ENCODE data around the gene CTU2. TPM values are rescaled to one million over a fixed set of nuclear protein-coding genes. Genes with fewer than 3 reads are reported as not detected.

CTU2 gene
- total RNA-seq, 1 experiment from 2014 or later = 39.5 TPM

- no peak overlapping the region for H3K4me3 Mint-ChIP-seq (ENCODE audit: low read depth, unreplicated experiment)
- CTCF ChIA-PET = no interaction called here
- H3K36me3 Mint-ChIP-seq (ENCODE audit: insufficient read depth, unreplicated experiment) = peaks cover 21% of the 10 kb centered on the region
- no peak for DNase-seq
- peaks cover 14% of the 10 kb centered on the region for H3K4me1 Mint-ChIP-seq (ENCODE audit: low read depth, unreplicated experiment)
- no peak overlapping the region for H3K27ac Mint-ChIP-seq (ENCODE audit: unreplicated experiment)
- intact Hi-C loops (cut with micrococcal nuclease; ENCODE audit: unreplicated experiment) = no loop called here
- no TSS peak for BruUV-seq (replicated peaks)
- peaks cover 34% of the 10 kb centered on the region for H3K27me3 Mint-ChIP-seq (ENCODE audit: unreplicated experiment)
- no peaks in the 10 kb centered on the region for H3K9me3 Mint-ChIP-seq (ENCODE audit: low read depth, unreplicated experiment)
- no peak for TF ChIP-seq CTCF (IDR thresholded peaks at IDR 0.05; ENCODE audit: unreplicated experiment)
These were observed 15.8 kb upstream of the CTU2 start for GRCh38 chr16:88690341-88691128.

GRCh38 chr16:88691129-88691813, 15.0 kb upstream of the CTU2 start:
- intact Hi-C loops (cut with micrococcal nuclease; ENCODE audit: unreplicated experiment) = no loop called here
- BruUV-seq (replicated peaks) = no TSS peak
- peaks cover 34% of the 10 kb centered on the region for H3K27me3 Mint-ChIP-seq (ENCODE audit: unreplicated experiment)
- peaks cover 16% of the 10 kb centered on the region for H3K36me3 Mint-ChIP-seq (ENCODE audit: insufficient read depth, unreplicated experiment)
- H3K4me3 Mint-ChIP-seq (ENCODE audit: low read depth, unreplicated experiment) = no peak overlapping the region
- no peak for DNase-seq
- no peak overlapping the region for H3K27ac Mint-ChIP-seq (ENCODE audit: unreplicated experiment)
- CTCF ChIA-PET = no interaction called here
- H3K4me1 Mint-ChIP-seq (ENCODE audit: low read depth, unreplicated experiment) = peaks cover 14% of the 10 kb centered on the region
- no peaks in the 10 kb centered on the region for H3K9me3 Mint-ChIP-seq (ENCODE audit: low read depth, unreplicated experiment)
- no peak for TF ChIP-seq CTCF (IDR thresholded peaks at IDR 0.05; ENCODE audit: unreplicated experiment)

GRCh38 chr16:88691924-88692560, 14.3 kb upstream of the CTU2 start:
- TF ChIP-seq CTCF (IDR thresholded peaks at IDR 0.05; ENCODE audit: unreplicated experiment) = no peak
- H3K27me3 Mint-ChIP-seq (ENCODE audit: unreplicated experiment) = peaks cover 34% of the 10 kb centered on the region
- no peak overlapping the region for H3K27ac Mint-ChIP-seq (ENCODE audit: unreplicated experiment)
- no peak for DNase-seq
- CTCF ChIA-PET = no interaction called here
- BruUV-seq (replicated peaks) = no TSS peak
- H3K9me3 Mint-ChIP-seq (ENCODE audit: low read depth, unreplicated experiment) = no peaks in the 10 kb centered on the region
- peaks cover 14% of the 10 kb centered on the region for H3K4me1 Mint-ChIP-seq (ENCODE audit: low read depth, unreplicated experiment)
- H3K36me3 Mint-ChIP-seq (ENCODE audit: insufficient read depth, unreplicated experiment) = peaks cover 15% of the 10 kb centered on the region
- intact Hi-C loops (cut with micrococcal nuclease; ENCODE audit: unreplicated experiment) = no loop called here
- no peak overlapping the region for H3K4me3 Mint-ChIP-seq (ENCODE audit: low read depth, unreplicated experiment)

GRCh38 chr16:88692861-88693260, 13.4 kb upstream of the CTU2 start:
- Mint-ChIP-seq H3K36me3 (ENCODE audit: insufficient read depth, unreplicated experiment) (peaks cover 11% of the 10 kb centered on the region), H3K27me3 (ENCODE audit: unreplicated experiment) (peaks cover 34% of the 10 kb centered on the region), H3K27ac (ENCODE audit: unreplicated experiment) (no peak overlapping the region), H3K9me3 (ENCODE audit: low read depth, unreplicated experiment) (no peaks in the 10 kb centered on the region), H3K4me1 (ENCODE audit: low read depth, unreplicated experiment) (peaks cover 12% of the 10 kb centered on the region), H3K4me3 (ENCODE audit: low read depth, unreplicated experiment) (no peak overlapping the region)
- CTCF ChIA-PET = no interaction called here
- TF ChIP-seq CTCF (IDR thresholded peaks at IDR 0.05; ENCODE audit: unreplicated experiment) = no peak
- DNase-seq = no peak
- intact Hi-C loops (cut with micrococcal nuclease; ENCODE audit: unreplicated experiment) = no loop called here
- BruUV-seq (replicated peaks) = no TSS peak
